ENCODE results near the gene TMEM255B.
"Not testable (repeated sequence)": the region's sequence is repeated elsewhere in the genome, so short reads cannot be mapped to it uniquely, and the experiment has no call there.

TMEM255B gene

DNA sequence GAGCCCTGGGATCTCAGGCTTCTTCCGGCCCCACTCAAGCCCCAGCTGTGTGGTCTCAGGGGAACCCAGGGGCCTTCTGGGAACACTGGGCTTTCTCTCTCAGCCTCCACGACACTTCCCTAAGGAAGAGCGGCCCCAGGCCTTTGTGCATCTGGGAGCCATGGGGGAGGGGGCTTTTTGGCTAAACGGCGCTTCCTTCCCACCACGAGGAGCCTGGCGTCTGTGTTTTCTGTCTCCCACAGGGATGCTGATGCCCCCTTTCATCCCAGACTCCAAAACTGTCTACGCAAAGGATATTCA lies 24.2 kb upstream of the TMEM255B start:
- DNase-seq (ENCODE audit: low spot score): no peak

DNA sequence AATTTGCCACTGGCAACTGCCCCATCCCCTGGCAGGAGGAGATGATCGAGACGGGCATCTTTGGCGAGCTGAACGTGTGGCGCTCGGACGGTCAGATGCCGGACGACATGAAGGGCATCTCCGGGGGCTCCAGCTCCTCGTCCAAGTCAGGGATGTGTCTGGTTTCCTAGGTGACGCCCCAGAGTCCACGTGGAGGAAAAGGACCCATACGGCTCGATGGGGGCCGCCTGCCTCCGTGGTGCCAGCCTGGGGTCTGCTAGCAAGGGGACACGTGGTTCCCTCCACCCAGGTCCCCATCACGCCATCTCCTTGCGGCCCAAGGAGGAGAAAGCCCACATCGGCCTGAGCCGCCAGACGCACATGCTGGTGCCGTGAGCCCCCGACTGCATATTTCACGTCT lies 23.8 kb upstream of the TMEM255B start:
- no peak for DNase-seq (ENCODE audit: low spot score)

DNA sequence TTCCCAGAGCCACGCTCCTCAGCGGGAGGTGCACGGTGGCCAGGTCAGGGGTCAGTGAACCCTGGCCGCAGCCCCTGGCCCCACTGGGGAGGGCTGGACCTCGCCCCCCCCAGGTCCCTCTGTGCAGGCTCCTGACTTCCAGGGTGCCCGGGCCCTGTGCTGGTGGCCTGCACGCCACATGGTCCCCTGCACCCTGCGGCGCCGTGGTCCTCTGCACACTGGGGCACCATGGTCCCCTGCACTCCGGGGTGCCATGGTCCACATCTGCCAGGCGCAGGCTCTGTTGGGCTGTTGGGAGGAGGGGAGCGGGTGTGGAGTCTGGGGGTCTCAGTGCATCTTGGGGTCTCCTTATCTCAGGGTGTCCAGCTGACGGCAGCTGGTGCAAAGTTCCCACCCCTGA lies 23.3 kb upstream of the TMEM255B start:
- DNase-seq (ENCODE audit: low spot score): no peak

GRCh38 chr13:113736258-113736731 lies 22.7 kb upstream of the TMEM255B start:
- no peak for DNase-seq (ENCODE audit: low spot score)

DNA sequence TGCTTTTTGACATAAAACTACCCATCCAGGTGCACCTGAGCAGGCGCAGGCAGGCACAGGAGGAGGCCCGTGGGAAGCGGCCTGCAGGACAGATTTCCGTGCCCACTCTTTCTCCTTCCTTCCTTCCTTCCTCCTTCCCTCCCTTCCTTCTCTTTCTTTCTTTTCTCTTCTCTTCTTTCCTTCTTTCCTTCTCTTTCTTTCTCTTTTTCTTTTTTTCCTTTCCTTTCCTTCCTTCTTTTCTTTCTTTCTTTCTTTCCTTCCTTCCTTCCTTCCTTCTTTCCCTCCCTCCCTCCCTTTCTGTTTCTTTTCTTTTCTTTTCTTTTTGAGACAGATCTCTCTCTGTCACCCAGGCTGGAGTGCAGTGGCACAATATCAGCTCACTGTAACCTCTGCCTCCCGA lies 21.2 kb upstream of the TMEM255B start:
- no peak for DNase-seq (ENCODE audit: low spot score)

DNA sequence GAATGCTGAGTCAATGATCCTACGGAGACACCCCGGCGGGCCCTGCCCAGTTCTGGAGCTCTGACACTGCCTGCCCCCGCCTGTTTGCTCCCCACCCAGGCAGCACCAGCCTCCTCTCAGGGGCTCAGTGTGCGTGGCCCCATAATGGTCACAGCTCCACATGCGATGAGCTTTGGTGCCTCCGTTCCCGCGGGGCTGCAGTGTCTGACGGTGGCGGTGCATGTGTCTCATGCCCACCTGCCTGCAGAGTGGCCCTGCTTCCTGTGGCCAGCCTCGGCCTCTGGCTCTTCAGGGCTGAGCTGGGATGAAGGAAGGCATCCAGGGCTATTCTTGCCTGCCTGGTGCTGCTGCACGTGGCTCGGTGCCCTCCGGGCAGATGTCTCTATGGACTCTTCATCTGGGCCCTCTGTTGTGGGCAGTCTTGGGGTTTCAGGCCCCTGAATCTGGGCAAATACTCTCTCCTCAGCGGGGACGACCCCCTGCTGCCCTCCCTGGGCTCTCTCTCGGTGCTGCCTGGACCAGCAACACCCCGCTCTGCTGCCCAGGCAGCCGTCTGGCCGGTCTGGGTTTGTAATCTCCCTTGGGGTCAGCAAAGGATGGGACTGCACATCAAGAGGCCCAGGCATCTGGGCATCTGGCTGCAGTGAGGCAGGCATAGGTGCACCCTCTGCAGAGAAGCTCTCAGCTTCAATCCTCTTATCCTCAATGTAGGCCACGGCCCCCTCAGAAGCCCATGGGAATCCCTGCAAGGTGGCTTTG lies 19.3 kb upstream of the TMEM255B start:
- DNase-seq (ENCODE audit: low spot score): no peak

- DNase-seq (ENCODE audit: low spot score): no peak
These were observed 18.8 kb upstream of the TMEM255B start for GRCh38 chr13:113740286-113740556.

DNA sequence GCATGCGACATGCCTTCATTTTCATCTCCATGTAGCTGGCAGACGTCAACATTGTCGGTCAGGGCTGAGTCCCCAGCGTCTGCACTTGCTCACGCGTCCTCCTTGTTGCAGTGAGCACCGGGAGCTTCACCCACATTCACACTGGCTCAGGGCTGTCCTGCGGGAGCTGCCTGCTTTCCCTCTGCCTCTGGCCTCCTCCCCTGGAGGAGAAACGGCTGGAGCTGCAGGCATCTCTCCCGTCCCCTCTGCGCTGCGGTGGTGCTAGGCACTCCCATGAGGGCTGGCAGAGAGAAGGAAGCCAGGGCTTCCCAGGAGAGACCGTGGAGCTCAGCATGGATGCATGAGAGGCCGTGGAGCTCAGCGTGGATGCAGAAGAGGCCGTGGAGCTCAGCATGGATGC lies 18.4 kb upstream of the TMEM255B start:
- DNase-seq (ENCODE audit: low spot score): no peak

- no peak for DNase-seq (ENCODE audit: low spot score)
These were observed 17.8 kb upstream of the TMEM255B start for GRCh38 chr13:113741191-113741668.

DNA sequence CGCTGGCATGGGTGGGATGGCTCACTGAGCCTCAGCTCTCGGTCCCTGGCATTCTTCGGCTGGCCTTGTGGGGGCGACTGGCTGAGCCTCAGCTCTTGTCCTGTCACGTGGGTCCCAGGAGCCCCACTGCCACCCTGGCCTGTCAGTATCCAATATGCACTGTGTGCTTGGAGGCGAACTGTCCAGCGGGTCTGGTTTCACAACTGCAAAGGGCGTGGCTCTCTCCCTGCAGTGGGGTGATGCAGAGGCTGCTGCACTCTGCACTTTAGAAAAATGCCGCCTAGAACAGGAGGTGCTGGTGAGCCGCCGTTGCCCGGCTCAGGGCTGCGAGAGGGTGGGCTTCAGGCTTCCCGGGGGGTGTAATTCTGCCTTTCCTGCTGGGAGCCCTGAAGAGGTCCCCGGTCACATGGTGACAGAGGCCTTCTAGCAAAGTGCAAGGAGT lies 17.0 kb upstream of the TMEM255B start:
- peak; percentile 67 for DNase-seq (ENCODE audit: low spot score)

DNA sequence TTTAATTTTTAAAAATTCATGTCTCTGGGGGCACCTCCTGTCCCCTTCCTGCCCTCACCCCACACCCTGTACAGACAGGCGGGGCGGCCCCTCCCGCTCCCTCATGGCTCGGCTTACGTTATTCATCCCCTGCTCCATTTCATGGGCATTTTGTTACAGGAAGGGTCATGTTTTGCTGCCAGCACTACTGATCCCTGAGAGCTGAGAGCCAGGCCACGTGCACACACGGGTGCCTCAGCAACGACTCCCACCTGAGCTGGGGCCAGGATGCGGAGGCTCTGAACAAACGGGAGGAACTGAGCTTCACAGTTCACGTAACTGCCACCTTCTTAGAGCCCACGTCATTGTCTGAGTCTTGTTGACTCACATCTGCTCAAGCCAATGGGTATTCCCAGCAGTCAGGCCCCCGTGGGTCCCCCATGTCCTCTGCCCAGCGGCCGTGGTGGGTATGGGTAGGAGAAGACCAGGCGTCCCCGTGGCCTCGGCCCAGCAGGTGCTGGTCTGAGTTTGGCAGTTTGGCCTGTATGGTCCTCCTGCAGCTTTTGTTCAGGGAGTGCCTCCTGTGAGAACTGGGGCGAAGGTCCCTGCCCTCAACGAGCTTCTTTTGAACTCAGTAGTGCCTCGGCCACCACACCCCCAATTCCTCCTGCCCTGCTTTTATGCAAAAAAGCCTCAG lies 16.4 kb upstream of the TMEM255B start:
- no peak for DNase-seq (ENCODE audit: low spot score)

DNA sequence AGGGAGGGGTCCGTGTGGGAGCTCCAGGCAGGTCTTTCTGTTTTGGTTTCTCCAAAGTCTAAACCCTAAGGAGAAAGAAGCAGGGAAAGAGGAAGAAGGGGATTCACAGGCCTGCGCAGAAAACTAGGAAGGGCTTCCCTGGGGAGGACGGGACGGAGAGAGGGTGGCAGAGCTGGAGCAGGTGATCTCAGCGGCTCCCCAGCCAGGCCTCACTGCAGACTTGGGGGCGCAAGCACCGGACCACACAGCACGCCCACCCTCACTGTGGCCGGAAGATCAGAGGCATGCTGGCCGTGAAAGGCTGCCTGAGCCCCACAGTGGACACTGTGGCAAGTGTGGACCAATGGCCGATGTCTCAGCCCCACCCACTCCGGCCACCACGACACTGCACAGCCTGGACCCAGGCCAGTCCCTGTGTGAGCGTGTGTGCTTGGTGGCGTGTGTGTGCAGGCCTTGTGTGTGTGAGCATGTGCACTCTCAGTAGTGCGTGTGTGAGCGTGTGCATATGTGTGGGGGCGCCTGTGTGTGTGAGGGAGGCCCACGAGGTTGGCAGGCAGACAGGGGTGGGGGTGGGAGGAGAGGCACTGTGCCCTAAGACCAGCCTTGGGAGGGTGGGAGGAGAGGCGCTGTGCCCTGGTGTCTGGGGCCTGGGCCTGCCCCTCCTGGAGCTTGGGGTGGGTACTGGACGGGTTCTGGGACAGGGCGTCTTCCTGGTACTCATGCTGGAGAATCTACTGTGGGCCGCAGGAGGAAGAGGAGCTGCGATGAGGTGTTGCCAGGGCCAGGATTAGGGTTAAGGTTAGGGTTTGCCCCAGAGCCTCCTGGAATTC lies 15.4 kb upstream of the TMEM255B start:
- no peak for DNase-seq (ENCODE audit: low spot score)

GRCh38 chr13:113744197-113745000 lies 14.6 kb upstream of the TMEM255B start:
- DNase-seq (ENCODE audit: low spot score): no peak

- no peak for DNase-seq (ENCODE audit: low spot score)
These were observed 14.0 kb upstream of the TMEM255B start for GRCh38 chr13:113745059-113745458.

DNA sequence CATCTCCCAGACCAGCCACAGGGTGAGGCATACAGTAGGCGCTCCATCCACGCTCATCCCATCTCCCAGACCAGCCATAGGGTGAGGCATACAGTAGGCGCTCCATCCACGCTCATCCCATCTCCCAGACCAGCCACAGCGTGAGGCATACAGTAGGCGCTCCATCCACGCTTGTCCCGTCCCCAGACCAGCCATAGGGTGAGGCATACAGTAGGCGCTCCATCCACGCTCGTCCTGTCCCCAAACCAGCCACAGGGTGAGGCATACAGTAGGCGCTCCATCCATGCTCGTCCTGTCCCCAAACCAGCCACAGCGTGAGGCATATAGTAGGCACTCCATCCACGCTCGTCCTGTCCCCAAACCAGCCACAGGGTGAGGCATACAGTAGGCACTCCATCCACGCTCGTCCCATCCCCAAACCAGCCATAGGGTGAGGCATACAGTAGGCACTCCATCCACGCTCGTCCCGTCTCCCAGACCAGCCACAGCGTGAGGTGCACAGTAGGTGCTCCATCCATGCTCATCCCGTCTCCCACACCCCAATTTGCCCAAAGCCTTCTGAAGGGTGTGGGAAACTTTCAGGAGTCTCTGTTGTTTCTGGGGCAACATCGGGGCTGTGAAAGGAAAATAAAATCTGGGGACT lies 13.4 kb upstream of the TMEM255B start:
- not testable (repeated sequence) for DNase-seq (ENCODE audit: low spot score)

GRCh38 chr13:113746143-113746525 lies 12.9 kb upstream of the TMEM255B start:
- no peak for DNase-seq (ENCODE audit: low spot score)

GRCh38 chr13:113746671-113747070 lies 12.4 kb upstream of the TMEM255B start:
- no peak for DNase-seq (ENCODE audit: low spot score)

DNA sequence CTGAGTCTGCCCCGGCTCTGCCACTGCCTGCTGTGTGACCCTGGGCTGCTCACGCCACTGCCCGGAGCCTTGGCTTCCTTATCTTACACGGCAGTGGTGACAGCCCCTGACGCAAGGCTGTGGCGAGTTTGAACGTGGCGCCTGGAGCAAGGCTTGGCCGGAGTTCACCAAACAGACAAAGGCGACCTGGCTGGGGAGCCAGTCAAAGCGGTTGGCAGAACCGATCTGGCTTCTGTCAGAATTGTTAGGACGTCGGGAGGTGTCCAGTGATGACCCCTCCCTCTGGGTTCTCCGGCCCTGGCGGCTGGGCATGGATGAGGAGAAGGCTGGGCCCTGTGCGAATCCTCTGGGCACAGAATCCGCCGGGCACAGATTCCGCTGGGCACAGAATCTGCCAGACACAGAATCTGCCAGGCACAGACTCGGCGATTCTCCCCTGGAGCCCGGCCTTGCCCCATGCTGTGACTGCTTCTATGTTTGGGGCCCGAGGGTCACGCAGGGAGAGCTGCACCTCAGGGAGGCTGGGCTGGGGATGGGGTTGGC lies 11.7 kb upstream of the TMEM255B start:
- no peak for DNase-seq (ENCODE audit: low spot score)

GRCh38 chr13:113748101-113748861 lies 10.7 kb upstream of the TMEM255B start:
- DNase-seq (ENCODE audit: low spot score): no peak

GRCh38 chr13:113748862-113749451 lies 10.1 kb upstream of the TMEM255B start:
- DNase-seq (ENCODE audit: low spot score): no peak

Data from AG08396 (cell line).